ENCODE data around the gene CLCN1. TPM values are rescaled to one million over a fixed set of nuclear protein-coding genes. Genes with fewer than 3 reads are reported as not detected.
A peak's percentile ranks its signal among the peaks of the same experiment; 100 is the strongest.

Gene CLCN1
- 0.09 TPM in 1 of 2 replicates, not detected in the other for total RNA-seq
- long read RNA-seq = 0 reads

DNA sequence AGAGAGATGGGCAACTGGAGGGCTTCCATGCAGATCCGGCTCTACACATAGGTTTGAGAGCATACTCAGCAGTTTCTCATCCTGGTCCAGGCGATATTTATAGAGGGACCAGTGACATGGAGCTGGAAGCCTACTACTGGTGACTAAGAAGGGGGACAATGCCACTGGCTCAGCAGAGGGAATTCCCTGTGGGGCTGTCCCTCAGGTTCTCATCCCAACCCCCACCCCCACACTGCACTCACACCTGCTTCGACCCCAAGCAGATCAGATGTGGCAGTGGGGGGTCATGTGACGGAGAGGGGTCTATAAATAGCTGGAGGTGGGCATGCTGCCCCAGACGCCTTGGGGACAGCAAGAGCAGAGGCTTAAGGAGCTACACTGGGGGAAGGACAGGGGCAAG lies at the start of gene CLCN1:
TSS of gene CLCN1 (plus strand) at position 336 of the 400 bp plus-strand sequence. CDS start 102 bp downstream, outside the sequence.
- Mint-ChIP-seq H3K27me3 (ENCODE audit: low read depth) (no peaks in the 10 kb centered on the region), H3K36me3 (ENCODE audit: low read depth) (peaks cover 17% of the 10 kb centered on the region), H3K4me1 (no peaks in the 10 kb centered on the region), H3K27ac (ENCODE audit: unreplicated experiment) (peak within 1 kb of the TSS; percentile 5), H3K9me3 (no peaks in the 10 kb centered on the region), H3K4me3 (no peak within 1 kb of the TSS)
- TF ChIP-seq, protein P1, sequence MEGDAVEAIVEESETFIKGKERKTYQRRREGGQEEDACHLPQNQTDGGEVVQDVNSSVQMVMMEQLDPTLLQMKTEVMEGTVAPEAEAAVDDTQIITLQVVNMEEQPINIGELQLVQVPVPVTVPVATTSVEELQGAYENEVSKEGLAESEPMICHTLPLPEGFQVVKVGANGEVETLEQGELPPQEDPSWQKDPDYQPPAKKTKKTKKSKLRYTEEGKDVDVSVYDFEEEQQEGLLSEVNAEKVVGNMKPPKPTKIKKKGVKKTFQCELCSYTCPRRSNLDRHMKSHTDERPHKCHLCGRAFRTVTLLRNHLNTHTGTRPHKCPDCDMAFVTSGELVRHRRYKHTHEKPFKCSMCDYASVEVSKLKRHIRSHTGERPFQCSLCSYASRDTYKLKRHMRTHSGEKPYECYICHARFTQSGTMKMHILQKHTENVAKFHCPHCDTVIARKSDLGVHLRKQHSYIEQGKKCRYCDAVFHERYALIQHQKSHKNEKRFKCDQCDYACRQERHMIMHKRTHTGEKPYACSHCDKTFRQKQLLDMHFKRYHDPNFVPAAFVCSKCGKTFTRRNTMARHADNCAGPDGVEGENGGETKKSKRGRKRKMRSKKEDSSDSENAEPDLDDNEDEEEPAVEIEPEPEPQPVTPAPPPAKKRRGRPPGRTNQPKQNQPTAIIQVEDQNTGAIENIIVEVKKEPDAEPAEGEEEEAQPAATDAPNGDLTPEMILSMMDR (conservative IDR thresholded peaks at IDR 0.05) = no peak
- no peak for DNase-seq (ENCODE audit: low read depth, low spot score)

GRCh38 chr7:143269251-143269650 lies 46.7 kb upstream of the CLCN1 start:
- no peaks in the 10 kb centered on the region for H3K9me3 Mint-ChIP-seq
- TF ChIP-seq, protein P1 (conservative IDR thresholded peaks at IDR 0.05) = no peak
- no peak overlapping the region for H3K4me3 Mint-ChIP-seq
- peaks cover 11% of the 10 kb centered on the region for H3K36me3 Mint-ChIP-seq (ENCODE audit: low read depth)
- no peak for DNase-seq (ENCODE audit: low read depth, low spot score)
- H3K4me1 Mint-ChIP-seq = peaks cover 12% of the 10 kb centered on the region
- no peak overlapping the region for H3K27ac Mint-ChIP-seq (ENCODE audit: unreplicated experiment)
- H3K27me3 Mint-ChIP-seq (ENCODE audit: low read depth) = no peaks in the 10 kb centered on the region

- Mint-ChIP-seq H3K4me1 (no peaks in the 10 kb centered on the region), H3K4me3 (no peak overlapping the region), H3K27ac (ENCODE audit: unreplicated experiment) (no peak overlapping the region), H3K36me3 (ENCODE audit: low read depth) (peaks cover 11% of the 10 kb centered on the region), H3K9me3 (no peaks in the 10 kb centered on the region), H3K27me3 (ENCODE audit: low read depth) (no peaks in the 10 kb centered on the region)
- no peak for DNase-seq (ENCODE audit: low read depth, low spot score)
- TF ChIP-seq, protein P1 (conservative IDR thresholded peaks at IDR 0.05) = no peak
Observed at GRCh38 chr7:143271240-143271639, 44.7 kb upstream of the CLCN1 start.

GRCh38 chr7:143272871-143273270 lies 43.0 kb upstream of the CLCN1 start:
- no peak overlapping the region for H3K27ac Mint-ChIP-seq (ENCODE audit: unreplicated experiment)

GRCh38 chr7:143279186-143280098 lies 36.5 kb upstream of the CLCN1 start:
- no peaks in the 10 kb centered on the region for H3K27me3 Mint-ChIP-seq (ENCODE audit: low read depth)
- no peaks in the 10 kb centered on the region for H3K36me3 Mint-ChIP-seq (ENCODE audit: low read depth)
- DNase-seq (ENCODE audit: low read depth, low spot score) = no peak
- TF ChIP-seq, protein P1 (conservative IDR thresholded peaks at IDR 0.05) = no peak
- peak overlapping the region; percentile 32 for H3K4me3 Mint-ChIP-seq
- peaks cover 42% of the 10 kb centered on the region for H3K4me1 Mint-ChIP-seq
- H3K9me3 Mint-ChIP-seq = no peaks in the 10 kb centered on the region
- H3K27ac Mint-ChIP-seq (ENCODE audit: unreplicated experiment) = peak overlapping the region; percentile 80

More at GRCh38 chr7:143272871-143273270, 43.0 kb upstream of the CLCN1 start:
- TF ChIP-seq, protein P1 (conservative IDR thresholded peaks at IDR 0.05) = no peak
- peaks cover 8% of the 10 kb centered on the region for H3K36me3 Mint-ChIP-seq (ENCODE audit: low read depth)
- H3K4me1 Mint-ChIP-seq = no peaks in the 10 kb centered on the region
- no peaks in the 10 kb centered on the region for H3K27me3 Mint-ChIP-seq (ENCODE audit: low read depth)
- DNase-seq (ENCODE audit: low read depth, low spot score) = no peak
- H3K4me3 Mint-ChIP-seq = no peak overlapping the region
- no peaks in the 10 kb centered on the region for H3K9me3 Mint-ChIP-seq
